Suprapubic skin (tissue), 4 donors: ENCODE data around the gene TMEM271.

ENCODE experiments used
- CTCF ChIP-seq, 2 donors: fragments of 200-600 bp in 1 of 2; fragments of 450-650 bp in 1 of 2; sonication (generic) in 1 of 2; IDR thresholded peaks; one replicate each; pipeline ENCODE4 v1.5.1; 2016 to 2019; ENCODE audit warnings: antibody characterized with exemption in 2 of 2, mild to moderate bottlenecking in 1 of 2, moderate library complexity in 1 of 2
- EP300 ChIP-seq: sonication (generic); formaldehyde crosslinking; IDR thresholded peaks from one replicate; pipeline ENCODE4 v1.6.1; 2017; ENCODE audit warnings: antibody characterized with exemption
- POLR2A ChIP-seq, 2 donors: fragments of 450-650 bp; IDR thresholded peaks; one replicate each; pipeline ENCODE4 v1.6.1; 2017; ENCODE audit warnings: antibody characterized with exemption in 2 of 2, mild to moderate bottlenecking in 2 of 2, moderate library complexity in 2 of 2
- POLR2AphosphoS5 ChIP-seq, 3 donors: sonication (generic); formaldehyde crosslinking; IDR thresholded peaks; one replicate each; pipeline ENCODE4 v1.6.1; 2017; ENCODE audit warnings: antibody characterized with exemption in 3 of 3

GRCh38 chr4:588351-588849, 12.3 kb upstream of the TMEM271 start:
- TF ChIP-seq CTCF (IDR thresholded peaks at IDR 0.05) = no peak
- TF ChIP-seq POLR2A (IDR thresholded peaks at IDR 0.05) = no peak
- TF ChIP-seq POLR2AphosphoS5 (IDR thresholded peaks at IDR 0.05) = no peak
- no peak for TF ChIP-seq EP300
